HAP-1 (cell line): Measurements from ENCODE around the gene STK24.

Experiments used
- DNase-seq, 2 experiments: peaks; one replicate each; pipeline ENCODE4 v3.0.0-alpha.2; 2016 to 2020; ENCODE audit warnings: low spot score in 2 of 2
- H3K27me3 ChIP-seq: fragments of 250-450 bp; sonication (Bioruptor Pico); 2 replicates; pipeline ENCODE4 v1.5.1; 2020; ENCODE audit warnings: low read depth, mild to moderate bottlenecking, moderate library complexity
- H3K36me3 ChIP-seq: fragments of 250-450 bp; sonication (Bioruptor Pico); replicated peaks from 2 replicates; pipeline ENCODE4 v1.5.1; 2020; ENCODE audit warnings: mild to moderate bottlenecking
- H3K4me1 ChIP-seq: fragments of 250-450 bp; sonication (Bioruptor Pico); 2 replicates; pipeline ENCODE4 v1.5.1; 2020; ENCODE audit warnings: mild to moderate bottlenecking
- H3K4me3 ChIP-seq: fragments of 250-450 bp; sonication (Bioruptor Pico); 2 replicates; pipeline ENCODE4 v1.5.1; 2020; ENCODE audit warnings: mild to moderate bottlenecking, moderate library complexity
- H3K9me3 ChIP-seq: fragments of 250-450 bp; sonication (Bioruptor Pico); 2 replicates; pipeline ENCODE4 v1.5.1; 2020; ENCODE audit warnings: mild to moderate bottlenecking, moderate library complexity
- in situ Hi-C: fragments of 300-500 bp; cut with MboI; formaldehyde crosslinking; loops from 3 replicates; pipeline ENCODE4 v1.14.3; 2020; ENCODE audit warnings: low sequenced_read_pairs, inconsistent platforms, mixed read lengths

The STK24 gene

GRCh38 chr13:98488736-98489135 is 88.2 kb downstream of the STK24 start:
- no peaks in the 10 kb centered on the region for H3K36me3 ChIP-seq
- H3K9me3 ChIP-seq, result no peaks in the 10 kb centered on the region
- H3K4me1 ChIP-seq, result peaks cover 30% of the 10 kb centered on the region
- in situ Hi-C loops, result no loop called here
- H3K27me3 ChIP-seq, result no peaks in the 10 kb centered on the region
- H3K4me3 ChIP-seq, result no peak overlapping the region
- DNase-seq, result no peak

GRCh38 chr13:98487522-98487921 is 89.4 kb downstream of the STK24 start:
- Histone ChIP-seq H3K4me3 (no peak overlapping the region), H3K4me1 (peaks cover 24% of the 10 kb centered on the region)
- in situ Hi-C loops, result no loop called here

GRCh38 chr13:98487016-98487415 is 89.9 kb downstream of the STK24 start:
- Histone ChIP-seq H3K27me3 (no peaks in the 10 kb centered on the region), H3K36me3 (no peaks in the 10 kb centered on the region; the same call in 1 of the 2 replicates), H3K9me3 (no peaks in the 10 kb centered on the region), H3K4me3 (no peak overlapping the region), H3K4me1 (peaks cover 24% of the 10 kb centered on the region)
- DNase-seq, result no peak
- in situ Hi-C loops, result no loop called here

More at GRCh38 chr13:98487522-98487921, 89.4 kb downstream of the STK24 start:
- no peaks in the 10 kb centered on the region; the same call in 1 of the 2 replicates for H3K36me3 ChIP-seq
- DNase-seq, result no peak
- H3K9me3 ChIP-seq, result no peaks in the 10 kb centered on the region
- no peaks in the 10 kb centered on the region for H3K27me3 ChIP-seq

GRCh38 chr13:98486412-98486811 is 90.5 kb downstream of the STK24 start:
- Histone ChIP-seq H3K4me3 (no peak overlapping the region), H3K36me3 (no peaks in the 10 kb centered on the region; the same call in 1 of the 2 replicates), H3K4me1 (peaks cover 24% of the 10 kb centered on the region), H3K27me3 (no peaks in the 10 kb centered on the region), H3K9me3 (no peaks in the 10 kb centered on the region)
- in situ Hi-C loops, result no loop called here
- no peak for DNase-seq

GRCh38 chr13:98485561-98485960 is 91.3 kb downstream of the STK24 start:
- in situ Hi-C loops, result no loop called here
- Histone ChIP-seq H3K4me1 (peaks cover 24% of the 10 kb centered on the region), H3K36me3 (no peaks in the 10 kb centered on the region; the same call in 1 of the 2 replicates), H3K9me3 (no peaks in the 10 kb centered on the region), H3K4me3 (no peak overlapping the region), H3K27me3 (no peaks in the 10 kb centered on the region)
- DNase-seq, result no peak

DNA sequence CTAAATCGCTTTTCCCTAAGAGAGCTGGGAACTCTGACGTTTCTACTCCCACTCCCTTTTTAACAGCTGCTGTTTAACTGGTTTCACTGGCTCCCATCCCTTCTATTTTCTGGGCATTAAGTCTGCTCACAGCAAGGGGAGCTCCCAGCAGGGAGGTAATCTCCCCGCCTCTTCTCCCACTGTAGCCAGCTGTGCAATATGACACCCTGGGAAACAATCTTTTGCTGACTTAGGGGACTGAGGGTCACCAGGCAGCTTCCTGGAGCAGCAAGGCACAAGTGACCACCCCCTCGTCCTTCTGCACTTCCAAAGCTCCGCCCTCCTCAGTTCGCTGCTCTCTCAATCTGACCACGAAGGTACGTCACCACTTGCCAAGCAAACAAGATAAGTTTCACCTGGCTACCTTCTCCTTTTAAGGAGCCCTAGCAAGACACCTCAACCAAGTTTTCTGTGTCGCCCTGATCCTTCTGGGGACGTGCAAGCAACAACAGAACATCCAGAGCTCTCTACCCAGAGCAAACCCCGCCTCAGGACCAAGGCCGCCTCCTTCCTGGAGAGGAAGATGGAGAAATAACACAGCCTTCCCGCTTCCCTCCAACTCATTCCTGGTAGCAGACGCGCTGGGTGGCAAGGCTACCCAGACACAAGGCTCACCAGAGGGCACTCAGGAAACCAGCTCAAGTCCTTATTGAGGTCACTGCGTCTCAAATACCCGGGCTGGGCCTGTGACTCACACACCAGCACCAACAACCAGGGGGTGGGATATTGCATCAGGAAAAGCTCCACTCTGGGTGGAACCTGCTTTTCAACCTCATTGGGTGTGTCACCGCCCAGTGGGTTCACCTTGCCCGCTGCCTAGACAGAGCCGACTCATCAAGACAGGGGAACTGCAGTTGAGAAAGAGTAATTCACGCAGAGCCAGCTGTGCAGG is 92.4 kb downstream of the STK24 start:
- in situ Hi-C loops, result no loop called here
- Histone ChIP-seq H3K36me3 (no peaks in the 10 kb centered on the region; the same call in 1 of the 2 replicates), H3K4me1 (peaks cover 24% of the 10 kb centered on the region), H3K27me3 (no peaks in the 10 kb centered on the region), H3K4me3 (no peak overlapping the region), H3K9me3 (no peaks in the 10 kb centered on the region)
- peak; percentile 45 to 56 for DNase-seq

GRCh38 chr13:98483601-98484288 is 93.2 kb downstream of the STK24 start:
- Histone ChIP-seq H3K4me1 (peaks cover 21% of the 10 kb centered on the region), H3K9me3 (no peaks in the 10 kb centered on the region), H3K4me3 (no peak overlapping the region), H3K27me3 (no peaks in the 10 kb centered on the region), H3K36me3 (no peaks in the 10 kb centered on the region; the same call in 1 of the 2 replicates)
- in situ Hi-C loops, result no loop called here
- no peak for DNase-seq

DNA sequence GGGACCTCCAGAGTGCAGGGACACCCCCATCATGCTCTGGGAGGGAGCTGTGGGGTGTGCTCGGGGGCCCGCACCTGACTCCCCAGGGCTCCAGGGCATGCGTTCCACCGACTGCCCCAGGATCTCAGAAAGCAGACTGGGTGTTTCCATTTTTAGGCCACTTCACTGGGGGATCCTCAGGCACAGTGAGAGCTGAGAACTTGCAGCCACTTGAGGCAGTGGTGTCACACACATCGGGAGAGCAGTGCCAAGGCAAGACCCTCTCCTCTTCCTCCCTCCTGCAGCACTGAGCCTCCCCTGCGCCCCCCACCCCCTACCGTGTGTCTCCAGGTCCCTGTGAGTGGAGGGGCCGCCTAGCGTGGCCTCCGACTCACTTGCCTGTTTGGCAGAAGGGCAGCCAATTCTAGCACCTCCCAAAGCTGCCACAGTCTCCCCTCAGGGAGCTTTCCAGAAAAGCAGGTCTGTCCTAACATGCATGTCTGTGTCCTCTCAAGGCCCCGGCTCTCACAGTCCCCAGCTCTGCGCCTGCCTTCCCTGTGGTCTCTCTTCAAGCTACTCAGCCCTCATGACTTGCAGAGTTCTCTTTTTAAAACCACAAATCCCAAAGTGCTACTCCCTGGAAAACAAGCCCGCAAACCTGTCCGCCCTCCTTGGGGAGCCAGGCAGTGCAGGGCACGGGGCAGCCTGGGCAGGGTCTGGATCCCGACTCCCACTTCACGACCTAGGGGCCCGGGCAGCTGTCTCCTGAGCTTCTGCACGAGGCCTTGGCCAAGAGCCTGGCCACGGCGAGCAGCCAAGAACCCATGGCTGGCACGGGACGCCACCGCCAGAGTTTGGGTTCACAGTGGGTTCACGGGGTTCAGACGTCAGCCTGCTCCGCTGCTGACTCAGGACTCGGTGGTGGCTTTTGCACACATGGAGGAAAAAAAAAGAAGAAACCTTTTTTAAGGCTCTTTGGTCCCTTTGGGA is 94.1 kb downstream of the STK24 start:
- DNase-seq, result no peak
- Histone ChIP-seq H3K27me3 (no peaks in the 10 kb centered on the region), H3K4me1 (peaks cover 11% of the 10 kb centered on the region), H3K9me3 (no peaks in the 10 kb centered on the region), H3K36me3 (no peaks in the 10 kb centered on the region; the same call in 1 of the 2 replicates), H3K4me3 (no peak overlapping the region)
- in situ Hi-C loops, result no loop called here

DNA sequence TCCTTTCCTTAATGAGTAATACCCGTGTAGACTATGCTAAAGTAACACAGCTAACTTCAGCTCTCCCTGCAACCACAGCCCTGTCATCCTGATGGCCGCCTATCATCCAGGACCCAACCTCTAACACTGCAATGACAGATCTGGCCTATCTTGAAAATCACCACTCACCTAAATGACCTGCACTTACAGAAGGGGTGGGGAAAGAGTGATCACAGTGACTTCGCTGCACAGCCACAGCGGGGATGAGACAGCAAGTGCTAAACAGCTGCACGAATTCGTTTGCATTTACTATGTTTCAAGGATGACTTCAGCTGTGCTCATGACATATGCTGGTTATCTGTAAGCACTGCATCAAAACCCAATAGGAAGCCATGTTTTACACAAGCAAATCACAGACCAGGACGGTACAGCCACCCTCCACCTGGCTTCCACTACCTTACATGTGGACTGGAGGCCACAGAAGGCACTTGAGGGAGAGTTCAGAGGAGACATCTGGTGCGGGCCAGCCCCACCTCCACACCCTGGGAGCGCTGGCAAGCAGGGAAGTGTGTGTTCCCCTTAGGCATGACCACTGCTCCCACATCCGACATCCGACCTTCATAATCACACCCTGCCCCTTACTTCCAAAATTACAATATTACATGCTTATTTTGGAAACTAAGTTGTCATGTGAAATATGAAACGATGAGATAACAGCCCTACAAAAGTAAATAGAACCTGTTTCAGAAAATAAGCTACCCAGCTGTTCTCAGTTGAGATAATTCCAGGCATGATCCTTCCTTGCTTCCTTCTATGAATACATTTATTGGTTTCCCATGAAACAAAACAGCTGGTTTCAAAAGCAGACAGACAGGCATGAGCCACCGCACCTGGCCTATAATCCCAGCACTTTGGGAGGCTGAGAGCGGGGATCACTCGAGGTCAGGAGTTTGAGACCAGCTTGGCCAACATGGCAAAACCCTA is 95.7 kb downstream of the STK24 start:
- no peaks in the 10 kb centered on the region for H3K9me3 ChIP-seq
- no peak overlapping the region for H3K4me3 ChIP-seq
- no peaks in the 10 kb centered on the region; the same call in 1 of the 2 replicates for H3K36me3 ChIP-seq
- no peaks in the 10 kb centered on the region for H3K27me3 ChIP-seq
- no peak for DNase-seq
- in situ Hi-C loops, result no loop called here
- peaks cover 13% of the 10 kb centered on the region for H3K4me1 ChIP-seq

DNA sequence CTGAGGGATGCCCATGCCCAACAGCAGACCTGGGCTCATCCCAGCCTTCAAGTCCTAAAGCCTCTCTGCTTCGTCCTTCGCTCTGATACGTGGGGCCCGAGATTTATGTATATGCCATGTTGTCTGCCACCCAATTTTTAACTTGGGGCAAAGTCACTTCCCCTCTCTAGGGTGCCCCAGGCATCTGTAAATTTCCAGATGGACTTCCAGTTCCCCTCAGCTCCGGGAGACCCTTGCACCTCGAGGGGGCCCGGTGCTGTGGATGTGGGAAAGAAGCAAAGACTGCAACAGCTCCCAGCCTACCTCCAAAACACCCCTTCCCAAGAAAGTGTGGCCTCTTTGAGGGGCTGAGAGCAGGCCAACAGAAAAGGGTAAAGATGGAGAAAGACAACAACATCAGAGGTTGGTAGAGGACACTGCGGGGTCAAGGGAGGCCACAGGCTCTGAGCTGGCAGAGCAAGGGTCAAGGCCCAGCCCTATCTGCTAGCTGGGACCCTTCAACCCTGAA is 97.4 kb downstream of the STK24 start:
- in situ Hi-C loops, result no loop called here
- Histone ChIP-seq H3K36me3 (peaks cover 7% of the 10 kb centered on the region), H3K4me1 (peaks cover 10% of the 10 kb centered on the region), H3K27me3 (no peaks in the 10 kb centered on the region), H3K9me3 (no peaks in the 10 kb centered on the region), H3K4me3 (no peak overlapping the region)
- no peak for DNase-seq

- no peaks in the 10 kb centered on the region for H3K27me3 ChIP-seq
- peak in 1 of 2 experiments; percentile 18 for DNase-seq
- in situ Hi-C loops, result no loop called here
- H3K4me1 ChIP-seq, result peaks cover 5% of the 10 kb centered on the region; the same call in 1 of the 2 replicates
- H3K4me3 ChIP-seq, result no peak overlapping the region
- H3K9me3 ChIP-seq, result no peaks in the 10 kb centered on the region
- H3K36me3 ChIP-seq, result peaks cover 15% of the 10 kb centered on the region
Observed at GRCh38 chr13:98478189-98479129, 98.4 kb downstream of the STK24 start.
